K562 (cell line): ENCODE measurements around the gene TET2. TPM values are rescaled to one million over a fixed set of nuclear protein-coding genes. Genes with fewer than 3 reads are reported as not detected.
A peak's percentile ranks its signal among the peaks of the same experiment; 100 is the strongest.

Experiments used
- ATAC-seq: fragments of 200-7000 bp; cut with Tn5 transposase; 3 replicates; pipeline ENCODE4 v1.9.1; 2020; ENCODE audit warnings: moderate library complexity
- BruUV-seq: library from RNA; stranded (reverse); fragments of 400-500 nt; replicated peaks from 2 replicates; lab custom pipeline; 2021; lab: Mats Ljungman, UMichigan
- CTCF ChIA-PET: fragments of 300-600 bp; formaldehyde crosslinking; extraction: SDS; loops from one replicate; lab custom pipeline; 2021; ENCODE audit warnings: low intra/inter-chr PET ratio; lab: Yijun Ruan, JAX
- POLR2A ChIA-PET: fragments of 300-600, 350-650 bp; sonication (Branson Sonifier 250); formaldehyde crosslinking; extraction: SDS; loops from one replicate; lab custom pipeline; 2021; ENCODE audit warnings: antibody characterized with exemption, inconsistent platforms; lab: Yijun Ruan, JAX
- DNase-seq, 4 experiments: peaks; one replicate each; pipeline versions ENCODE4 v3.0.0 to v3.0.0-alpha.2; 2011 to 2018; ENCODE audit warnings: low spot score in 3 of 4, mixed read lengths in 3 of 4; ENCODE audit errors: extremely low read depth in 1 of 4
- FAIRE-seq: peaks from 2 replicates; lab custom pipeline; 2011; peaks lifted over from hg19 to GRCh38; lab: Jason Lieb, UNC
- H2AFZ ChIP-seq: 2 replicates; pipeline ENCODE4 v1.6.0; 2011; ENCODE audit warnings: low read depth, low read length, control low read depth, inconsistent platforms
- H3K27ac ChIP-seq: fragments of 200-600 bp; 3 replicates; pipeline ENCODE4 v1.8.0; 2011; ENCODE audit warnings: low read depth, mild to moderate bottlenecking, control low read depth, inconsistent platforms, low read length, moderate library complexity, mixed read lengths; ENCODE audit errors: extremely low read depth
- H3K27me3 ChIP-seq, 2 experiments: fragments of 300-600 bp in 1 of 2; 2 replicates in 1 of 2; 3 replicates in 1 of 2; pipeline versions ENCODE4 v1.6.0 to v1.8.0; 2011; ENCODE audit warnings: inconsistent platforms in 2 of 2, low read length in 2 of 2, mild to moderate bottlenecking in 1 of 2, mixed read lengths in 1 of 2, moderate library complexity in 1 of 2; ENCODE audit not compliant: control insufficient read depth in 2 of 2, insufficient read depth in 2 of 2
- H3K36me3 ChIP-seq: fragments of 300-600 bp; 3 replicates; pipeline ENCODE4 v1.8.0; 2011; ENCODE audit warnings: mild to moderate bottlenecking, low read length, inconsistent platforms; ENCODE audit not compliant: control insufficient read depth, insufficient read depth
- H3K4me1 ChIP-seq, 2 experiments: fragments of 200-600 bp in 1 of 2; replicated peaks in 1 of 2; 2 replicates in 1 of 2; 3 replicates in 1 of 2; pipeline versions ENCODE4 v1.5.1 to v1.8.0; 2011; ENCODE audit warnings: inconsistent platforms in 2 of 2, low read length in 2 of 2, mild to moderate bottlenecking in 1 of 2, mixed read lengths in 1 of 2, moderate library complexity in 1 of 2; ENCODE audit not compliant: control insufficient read depth in 2 of 2, insufficient read depth in 2 of 2
- H3K4me2 ChIP-seq: 2 replicates; pipeline ENCODE4 v1.6.1; 2011; ENCODE audit warnings: low read length, control low read depth, inconsistent platforms, mixed read lengths; ENCODE audit not compliant: insufficient read depth
- H3K4me3 ChIP-seq: fragments of 200-600 bp; sonication (generic), shearing (Covaris generic); 2 replicates; pipeline ENCODE4 v1.5.1; 2016; ENCODE audit warnings: control low read depth, inconsistent platforms
- H3K79me2 ChIP-seq: fragments of 200-600 bp; 3 replicates; pipeline ENCODE4 v1.8.0; 2011; ENCODE audit warnings: low read length, inconsistent platforms; ENCODE audit not compliant: control insufficient read depth, insufficient read depth
- H3K9ac ChIP-seq, 2 experiments: 2 replicates each; pipeline versions ENCODE4 v1.6.0 to v1.6.1; 2011; ENCODE audit warnings: low read depth in 2 of 2, low read length in 2 of 2, control low read depth in 1 of 2, inconsistent platforms in 1 of 2, mild to moderate bottlenecking in 1 of 2, mixed read lengths in 1 of 2; ENCODE audit not compliant: insufficient read depth in 1 of 2
- H3K9me1 ChIP-seq: one replicate; pipeline ENCODE4 v1.6.0; 2011; ENCODE audit warnings: inconsistent platforms, mild to moderate bottlenecking, low read length, moderate library complexity; ENCODE audit not compliant: control insufficient read depth, insufficient read depth
- H3K9me3 ChIP-seq: replicated peaks from 2 replicates; pipeline ENCODE4 v1.5.1; 2011; ENCODE audit warnings: low read depth, low read length, inconsistent platforms; ENCODE audit not compliant: control insufficient read depth, insufficient read depth
- H4K20me1 ChIP-seq: replicated peaks from 2 replicates; pipeline ENCODE4 v1.6.1; 2011; ENCODE audit warnings: low read length, inconsistent platforms, mixed read lengths; ENCODE audit not compliant: control insufficient read depth, insufficient read depth
- ASH1L ChIP-seq: fragments of 450-650 bp; IDR thresholded peaks from 2 replicates; pipeline ENCODE4 v1.6.1; 2018; ENCODE audit warnings: borderline replicate concordance, mild to moderate bottlenecking, low read depth; ENCODE audit not compliant: partially characterized antibody
- E4F1 ChIP-seq: fragments of 250-450 bp; sonication (Bioruptor Pico); IDR thresholded peaks from 2 replicates; pipeline ENCODE4 v1.5.0; 2021; ENCODE audit warnings: mild to moderate bottlenecking, borderline replicate concordance
- FOXJ3 ChIP-seq: sonication (generic); formaldehyde crosslinking; IDR thresholded peaks from 2 replicates; pipeline ENCODE4 v1.4.0; 2020; ENCODE audit warnings: mild to moderate bottlenecking, missing genetic modification reagents
- HDAC8 ChIP-seq: fragments of 450-650 bp; IDR thresholded peaks from 2 replicates; pipeline ENCODE4 v1.6.1; 2016; ENCODE audit warnings: mild to moderate bottlenecking, missing genetic modification characterization, moderate library complexity, missing compliant biosample characterization
- NR1H2 ChIP-seq: sonication (generic); formaldehyde crosslinking; IDR thresholded peaks from 2 replicates; pipeline ENCODE4 v1.4.0; 2020; ENCODE audit warnings: mild to moderate bottlenecking, missing genetic modification reagents
- TFE3 ChIP-seq: fragments of 450-650 bp; formaldehyde crosslinking; IDR thresholded peaks from 2 replicates; pipeline ENCODE4 v1.4.0; 2020; ENCODE audit warnings: mild to moderate bottlenecking, mixed read lengths
- ZC3H11A ChIP-seq: IDR thresholded peaks from 2 replicates; pipeline ENCODE4 v1.6.1; 2012; ENCODE audit warnings: low read depth, low read length, improper control_type of control experiment
- ZNF277 ChIP-seq: fragments of 250-450 bp; sonication (Bioruptor Pico); IDR thresholded peaks from 2 replicates; pipeline ENCODE4 v1.8.0; 2022; ENCODE audit warnings: inconsistent platforms, mild to moderate bottlenecking, moderate library complexity, borderline replicate concordance
- WGBS: fragments of 100-300 bp; shearing (Covaris generic); methylation state at CpG from one replicate; pipeline ENCODE4 v1.1.6; 2016; ENCODE audit warnings: low coverage, mixed read lengths; ENCODE audit not compliant: insufficient coverage; ENCODE audit errors: missing lambda C conversion rate; 5-methylcytosine and 5-hydroxymethylcytosine counted together
- in situ Hi-C: fragments of 300-500 bp; cut with MboI; formaldehyde crosslinking; loops from 4 replicates; pipeline ENCODE4 v1.15.0; 2018; ENCODE audit warnings: inconsistent platforms, mixed read lengths
- intact Hi-C: fragments of 100-400 bp; cut with micrococcal nuclease; formaldehyde crosslinking; loops from 2 replicates; pipeline ENCODE4 v1.14.2; 2022
- polyA plus RNA-seq, 8 experiments: library from polyadenylated mRNA; depleted of rRNA in 4 of 8; stranded (reverse) in 5 of 8; unstranded in 3 of 8; fragments of >200 nt; fragmentation: Nextera tagmentation in 2 of 8; fragmentation: Illumina TruSeq in 1 of 8; extraction: Ambion mirVana in 2 of 8; extraction: Trizol in 1 of 8; gene quantifications; 2 replicates each; pipeline versions ENCODE4 v1.2.1 to v1.2.3, GENCODE V29; 2011 to 2014; ENCODE audit warnings: inconsistent platforms in 1 of 8, missing spikeins in 1 of 8
- total RNA-seq, 7 experiments: library from RNA; depleted of rRNA in 6 of 7; stranded (reverse); fragments of >200 nt in 6 of 7; fragmentation: Illumina TruSeq in 2 of 7; extraction: Trizol in 2 of 7; gene quantifications; 2 replicates each; pipeline versions ENCODE4 v1.2.1 to v1.2.3, GENCODE V29; 2011 to 2021; ENCODE audit warnings: low replicate concordance in 1 of 7

The TET2 gene
- total and polyA plus RNA-seq, 9 of the 15 experiments (the other 6 are each of a cell fraction or from before 2014, with no cell fraction given) = 0.80 to 11.1 (median 4.9) TPM

GRCh38 chr4:105291925-105292324, 145.2 kb downstream of the TET2 start:
- ATAC-seq (no peak), FAIRE-seq (no peak), DNase-seq (no peak)
- Histone ChIP-seq H3K9me1 (no peaks in the 10 kb centered on the region), H3K79me2 (no peaks in the 10 kb centered on the region), H2AFZ (no peak overlapping the region), H3K27ac (no peak overlapping the region), H4K20me1 (no peaks in the 10 kb centered on the region), H3K4me1 (no peaks in the 10 kb centered on the region), H3K27me3 (no peaks in the 10 kb centered on the region), H3K9me3 (no peaks in the 10 kb centered on the region), H3K36me3 (no peaks in the 10 kb centered on the region), H3K9ac (no peak overlapping the region), H3K4me2 (no peak overlapping the region), H3K4me3 (no peak overlapping the region)
- in situ Hi-C loops (no loop called here), intact Hi-C loops (no loop called here)
- TF ChIP-seq ZNF277 (CRISPR knock-in tag) = no peak
- 0 out of 2 replicates have a peak, but pooled peaks have one; percentile 0 for TF ChIP-seq TFE3 (CRISPR knock-in tag)
- no TSS peak for BruUV-seq
- POLR2A ChIA-PET = no interaction called here
- CTCF ChIA-PET = no interaction called here
- WGBS = 0% methylated on average over 3 of the region's 3 CpGs

- H3K9ac ChIP-seq = no peak overlapping the region
- no peaks in the 10 kb centered on the region for H3K36me3 ChIP-seq
- no peak overlapping the region for H3K27ac ChIP-seq
- in situ Hi-C loops (no loop called here), intact Hi-C loops (no loop called here)
- no peaks in the 10 kb centered on the region for H3K9me3 ChIP-seq
- no peak for ATAC-seq
- FAIRE-seq = no peak
- H3K9me1 ChIP-seq = no peaks in the 10 kb centered on the region
- H2AFZ ChIP-seq = no peak overlapping the region
- H4K20me1 ChIP-seq = no peaks in the 10 kb centered on the region
- TF ChIP-seq FOXJ3 (CRISPR knock-in tag) (no peak), NR1H2 (CRISPR knock-in tag) (no peak), ZC3H11A (no peak), HDAC8 (tag) (no peak), E4F1 (CRISPR knock-in tag) (no peak), ASH1L (no peak)
- TF ChIP-seq, all 486 proteins: peak for 0
- DNase-seq = no peak
- CTCF ChIA-PET = no interaction called here
- Histone ChIP-seq H3K4me1 (no peaks in the 10 kb centered on the region), H3K4me2 (no peak overlapping the region), H3K27me3 (no peaks in the 10 kb centered on the region), H3K4me3 (no peak overlapping the region), H3K79me2 (no peaks in the 10 kb centered on the region)
- POLR2A ChIA-PET = no interaction called here
- no TSS peak for BruUV-seq
Observed at GRCh38 chr4:105293360-105293759, 146.7 kb downstream of the TET2 start.
